Prostate gland (tissue), 2 donors: ENCODE measurements around the gene CERKL.

Source experiments
- CTCF ChIP-seq, 4 experiments: fragments of 200-600 bp in 2 of 4; fragments of 450-650 bp in 2 of 4; sonication (generic) in 2 of 4; IDR thresholded peaks; 1 replicate in 3 of 4; 2 replicates in 1 of 4; pipeline ENCODE4 v1.5.1; 2016 to 2019; ENCODE audit warnings: antibody characterized with exemption in 4 of 4, mild to moderate bottlenecking in 2 of 4, moderate library complexity in 2 of 4
- POLR2A ChIP-seq: fragments of 450-650 bp; IDR thresholded peaks from one replicate; pipeline ENCODE4 v1.6.1; 2016; ENCODE audit warnings: antibody characterized with exemption, mild to moderate bottlenecking

- no peak for TF ChIP-seq CTCF (IDR thresholded peaks at IDR 0.05)
- TF ChIP-seq POLR2A = no peak
Measured at GRCh38 chr2:181607629-181608590, 49.0 kb downstream of the CERKL start.
